ENCODE results near the gene THOC7. TPM values are rescaled to one million over a fixed set of nuclear protein-coding genes. Genes with fewer than 3 reads are reported as not detected.

THOC7 gene
- total RNA-seq, 1 experiment from 2014 or later: 67.3 TPM

DNA sequence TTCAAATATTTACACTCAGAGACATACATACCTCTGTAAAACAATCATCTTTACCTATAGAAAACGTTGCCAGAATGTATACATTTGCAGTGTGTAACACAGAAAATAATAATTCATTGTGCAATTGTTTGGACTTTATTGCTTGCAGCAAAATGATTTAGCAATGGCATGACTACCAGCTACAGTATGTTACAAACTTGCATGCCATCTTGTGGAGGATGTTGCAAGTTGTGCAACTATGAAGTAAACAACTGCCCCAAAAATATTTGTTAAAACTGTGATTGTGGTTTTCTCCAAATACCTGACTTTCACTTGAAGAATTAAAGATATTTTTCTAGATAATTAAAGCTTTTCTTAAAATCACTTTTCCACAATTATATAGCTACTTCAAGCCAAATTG is 71.6 kb downstream of the THOC7 start:
- BruUV-seq (replicated peaks): no TSS peak
- intact Hi-C loops (cut with micrococcal nuclease): no loop called here
- CTCF ChIA-PET: interaction anchor here (1.0 kb wide), 1 partner anchor 442 kb away, joined by 3 read pairs; no protein-coding TSS in a partner anchor
- Histone ChIP-seq H4K20me1 (ENCODE audit: insufficient read depth) (no peaks in the 10 kb centered on the region), H3K9me2 (ENCODE audit: insufficient read depth) (no peaks in the 10 kb centered on the region), H3K9me3 (ENCODE audit: control insufficient read depth in 1 of 2, insufficient read depth in 1 of 2, low read depth in 1 of 2, low read length in 2 of 2) (no peaks in the 10 kb centered on the region), H3K36me3 (ENCODE audit: control insufficient read depth in 1 of 2, insufficient read depth in 2 of 2, low read length in 2 of 2) (no peaks in the 10 kb centered on the region), H3K79me2 (ENCODE audit: insufficient read depth, low read length) (no peaks in the 10 kb centered on the region), H2AFZ (ENCODE audit: low read depth, low read length, poor library complexity, severe bottlenecking) (no peak overlapping the region), H3K9ac (ENCODE audit: low read length) (no peak overlapping the region), H3K27ac (ENCODE audit: low read depth, low read length) (no peak overlapping the region), H3K27me3 (ENCODE audit: insufficient read depth, low read length) (peaks cover 12% of the 10 kb centered on the region; the same call in 1 of the 2 replicates), H3K4me3 (replicated peaks in 1 of 2; ENCODE audit: low read depth in 1 of 2, low read length in 2 of 2) (no peak overlapping the region), H3K4me2 (ENCODE audit: low read length) (no peak overlapping the region), H3K4me1 (ENCODE audit: control insufficient read depth in 1 of 2, insufficient read depth in 2 of 2, low read length in 2 of 2) (no peaks in the 10 kb centered on the region)
- no peak for ATAC-seq
- TF ChIP-seq CBX3 (IDR thresholded peaks at IDR 0.05; ENCODE audit: low read depth): no peak
- TF ChIP-seq CEBPB (IDR thresholded peaks at IDR 0.05; ENCODE audit: low read depth): peak; percentile 23; the same call in 1 of the 2 replicates
- TF ChIP-seq RAD21 (IDR thresholded peaks at IDR 0.05; ENCODE audit: low read depth): peak; percentile 24; the same call in 1 of the 2 replicates
- no peak for TF ChIP-seq YY1 (IDR thresholded peaks at IDR 0.05; ENCODE audit: extremely low read depth, insufficient replicate concordance, low read depth, low read length)
- TF ChIP-seq, protein P1, sequence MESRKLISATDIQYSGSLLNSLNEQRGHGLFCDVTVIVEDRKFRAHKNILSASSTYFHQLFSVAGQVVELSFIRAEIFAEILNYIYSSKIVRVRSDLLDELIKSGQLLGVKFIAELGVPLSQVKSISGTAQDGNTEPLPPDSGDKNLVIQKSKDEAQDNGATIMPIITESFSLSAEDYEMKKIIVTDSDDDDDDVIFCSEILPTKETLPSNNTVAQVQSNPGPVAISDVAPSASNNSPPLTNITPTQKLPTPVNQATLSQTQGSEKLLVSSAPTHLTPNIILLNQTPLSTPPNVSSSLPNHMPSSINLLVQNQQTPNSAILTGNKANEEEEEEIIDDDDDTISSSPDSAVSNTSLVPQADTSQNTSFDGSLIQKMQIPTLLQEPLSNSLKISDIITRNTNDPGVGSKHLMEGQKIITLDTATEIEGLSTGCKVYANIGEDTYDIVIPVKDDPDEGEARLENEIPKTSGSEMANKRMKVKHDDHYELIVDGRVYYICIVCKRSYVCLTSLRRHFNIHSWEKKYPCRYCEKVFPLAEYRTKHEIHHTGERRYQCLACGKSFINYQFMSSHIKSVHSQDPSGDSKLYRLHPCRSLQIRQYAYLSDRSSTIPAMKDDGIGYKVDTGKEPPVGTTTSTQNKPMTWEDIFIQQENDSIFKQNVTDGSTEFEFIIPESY (IDR thresholded peaks at IDR 0.05; ENCODE audit: extremely low read depth, insufficient replicate concordance, low read length): no peak
- no peak for TF ChIP-seq EZH2 (IDR thresholded peaks at IDR 0.05)
- TF ChIP-seq ELF1 (IDR thresholded peaks at IDR 0.05; ENCODE audit: borderline replicate concordance, low read depth): no peak
- TF ChIP-seq, protein P2, sequence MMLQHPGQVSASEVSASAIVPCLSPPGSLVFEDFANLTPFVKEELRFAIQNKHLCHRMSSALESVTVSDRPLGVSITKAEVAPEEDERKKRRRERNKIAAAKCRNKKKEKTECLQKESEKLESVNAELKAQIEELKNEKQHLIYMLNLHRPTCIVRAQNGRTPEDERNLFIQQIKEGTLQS (IDR thresholded peaks at IDR 0.05): no peak
- no peak for TF ChIP-seq EZH2phosphoT487 (IDR thresholded peaks at IDR 0.05; ENCODE audit: borderline replicate concordance)
- no peak for TF ChIP-seq JUND (IDR thresholded peaks at IDR 0.05)
- TF ChIP-seq, protein P3, sequence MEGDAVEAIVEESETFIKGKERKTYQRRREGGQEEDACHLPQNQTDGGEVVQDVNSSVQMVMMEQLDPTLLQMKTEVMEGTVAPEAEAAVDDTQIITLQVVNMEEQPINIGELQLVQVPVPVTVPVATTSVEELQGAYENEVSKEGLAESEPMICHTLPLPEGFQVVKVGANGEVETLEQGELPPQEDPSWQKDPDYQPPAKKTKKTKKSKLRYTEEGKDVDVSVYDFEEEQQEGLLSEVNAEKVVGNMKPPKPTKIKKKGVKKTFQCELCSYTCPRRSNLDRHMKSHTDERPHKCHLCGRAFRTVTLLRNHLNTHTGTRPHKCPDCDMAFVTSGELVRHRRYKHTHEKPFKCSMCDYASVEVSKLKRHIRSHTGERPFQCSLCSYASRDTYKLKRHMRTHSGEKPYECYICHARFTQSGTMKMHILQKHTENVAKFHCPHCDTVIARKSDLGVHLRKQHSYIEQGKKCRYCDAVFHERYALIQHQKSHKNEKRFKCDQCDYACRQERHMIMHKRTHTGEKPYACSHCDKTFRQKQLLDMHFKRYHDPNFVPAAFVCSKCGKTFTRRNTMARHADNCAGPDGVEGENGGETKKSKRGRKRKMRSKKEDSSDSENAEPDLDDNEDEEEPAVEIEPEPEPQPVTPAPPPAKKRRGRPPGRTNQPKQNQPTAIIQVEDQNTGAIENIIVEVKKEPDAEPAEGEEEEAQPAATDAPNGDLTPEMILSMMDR (IDR thresholded peaks at IDR 0.05 in 2 of 3, conservative IDR thresholded peaks at IDR 0.05 in 1 of 3; ENCODE audit: borderline replicate concordance in 1 of 3, insufficient read depth in 1 of 3, low read depth in 2 of 3, low read length in 2 of 3): peak in 2 of 3 experiments; percentile 7 to 12; a peak in 1 of 6 replicates
- POLR2A ChIA-PET: no interaction called here
- RAD21 ChIA-PET (ENCODE audit: low non-redundant PET in 1 of 2, low total read pairs in 2 of 2, uncharacterized antibody in 2 of 2, unreplicated experiment in 2 of 2): no interaction called here
- no peak for DNase-seq (ENCODE audit: low read depth, low spot score)

Other genes starting within 250 kb of the THOC7 start
- gene SNTN, start 211.1 kb downstream of the THOC7 start, total RNA-seq (2021; ENCODE audit: unreplicated experiment): not detected
- not detected for gene C3orf49, start 44.5 kb downstream of the THOC7 start, total RNA-seq (2021; ENCODE audit: unreplicated experiment)
- gene ATXN7, start 62 bp upstream of the THOC7 start, total RNA-seq (2021; ENCODE audit: unreplicated experiment): 27.5 TPM
- not detected for gene SCAANT1, start 48.6 kb upstream of the THOC7 start, total RNA-seq (2021; ENCODE audit: unreplicated experiment)
- gene PSMD6, start 159.7 kb upstream of the THOC7 start, total RNA-seq (2021; ENCODE audit: unreplicated experiment): 78.7 TPM

Data from HCT116 (cell line).